BLaER1 treated with 17β-estradiol and CSF1 and Interleukin-3, amounts not matched to agents 10 nM and 100 nM (cell line): ENCODE measurements around the gene ALPG.
"Not testable (repeated sequence)": the region's sequence is repeated elsewhere in the genome, so short reads cannot be mapped to it uniquely, and the experiment has no call there.

Experiments
- H3K27ac ChIP-seq, 11 experiments: shearing (Covaris generic); formaldehyde crosslinking; 2 replicates each; pipeline ENCODE4 v1.8.1; 2022
- H3K27me3 ChIP-seq, 11 experiments: shearing (Covaris generic); formaldehyde crosslinking; 2 replicates each; pipeline ENCODE4 v1.8.1; 2022
- H3K36me3 ChIP-seq, 11 experiments: shearing (Covaris generic); formaldehyde crosslinking; 2 replicates each; pipeline ENCODE4 v1.8.1; 2022
- H3K4me1 ChIP-seq, 10 experiments: shearing (Covaris generic); formaldehyde crosslinking; 2 replicates each; pipeline ENCODE4 v1.8.1; 2022
- H3K4me2 ChIP-seq, 11 experiments: shearing (Covaris generic); formaldehyde crosslinking; 2 replicates each; pipeline ENCODE4 v1.8.1; 2022
- H3K4me3 ChIP-seq, 10 experiments: shearing (Covaris generic); formaldehyde crosslinking; 2 replicates each; pipeline ENCODE4 v1.8.1; 2022
- H3K9ac ChIP-seq, 11 experiments: shearing (Covaris generic); formaldehyde crosslinking; 2 replicates each; pipeline ENCODE4 v1.8.1; 2022
- H3K9me3 ChIP-seq, 11 experiments: shearing (Covaris generic); formaldehyde crosslinking; replicated peaks in 1 of 11; 2 replicates each; pipeline ENCODE4 v1.8.1; 2022
- H4K20me1 ChIP-seq, 11 experiments: shearing (Covaris generic); formaldehyde crosslinking; 2 replicates each; pipeline ENCODE4 v1.8.1; 2022
- Cebpa-rat ChIP-seq, 11 experiments: shearing (Covaris generic); IDR thresholded peaks; 2 replicates each; pipeline ENCODE4 v1.8.1; 2022

Gene ALPG

DNA sequence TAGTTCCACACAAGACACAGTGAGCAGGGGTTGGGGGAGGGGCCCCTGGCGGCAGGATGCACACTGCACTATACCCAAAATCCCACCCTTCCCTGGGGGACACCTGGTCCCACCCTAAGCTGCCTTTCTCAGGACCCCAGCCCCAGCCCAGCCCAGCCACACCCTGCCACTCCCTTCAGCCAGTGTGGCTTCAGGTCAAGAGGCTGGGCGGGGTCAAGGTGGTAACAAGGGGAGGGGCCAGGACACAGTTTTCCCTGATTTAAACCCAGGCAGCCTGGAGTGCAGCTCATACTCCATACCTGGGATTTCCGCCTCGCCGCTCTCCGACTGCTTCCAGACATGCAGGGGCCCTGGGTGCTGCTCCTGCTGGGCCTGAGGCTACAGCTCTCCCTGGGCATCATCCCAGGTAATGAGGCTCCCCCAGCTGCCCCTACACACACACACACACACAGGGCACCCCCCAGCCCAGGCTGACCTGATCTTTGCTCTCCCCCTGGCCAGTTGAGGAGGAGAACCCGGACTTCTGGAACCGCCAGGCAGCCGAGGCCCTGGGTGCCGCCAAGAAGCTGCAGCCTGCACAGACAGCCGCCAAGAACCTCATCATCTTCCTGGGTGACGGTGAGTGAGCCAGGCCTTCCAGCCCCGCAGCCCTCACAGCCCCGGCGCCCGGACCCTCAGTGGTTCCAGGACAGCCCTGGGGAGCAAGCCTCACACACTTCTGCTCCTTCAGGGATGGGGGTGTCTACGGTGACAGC lies at the start of gene ALPG:
TSS of gene ALPG (plus strand) at position 289 of the 755 bp plus-strand sequence. CDS start at position 340, 51 bp downstream.
- Histone ChIP-seq H3K36me3 (no peaks in the 10 kb centered on the region), H4K20me1 (no peaks in the 10 kb centered on the region), H3K4me3 (no peak within 1 kb of the TSS), H3K27ac (0 out of 22 replicates have a peak within 1 kb of the TSS, but pooled peaks of 1 of the 11 experiments have one; percentile 25), H3K27me3 (no peaks in the 10 kb centered on the region), H3K9me3 (no peaks in the 10 kb centered on the region), H3K9ac (no peak within 1 kb of the TSS), H3K4me1 (peaks cover 0 to 51% (median 26%) of the 10 kb centered on the region in 10 experiments; a peak in 12 of 20 replicates), H3K4me2 (peak within 1 kb of the TSS in 6 of 11 experiments; percentile 8 to 44 (median 32); a peak in 8 of 22 replicates)
- no peak for TF ChIP-seq Cebpa-rat (IDR thresholded peaks at IDR 0.05)

DNA sequence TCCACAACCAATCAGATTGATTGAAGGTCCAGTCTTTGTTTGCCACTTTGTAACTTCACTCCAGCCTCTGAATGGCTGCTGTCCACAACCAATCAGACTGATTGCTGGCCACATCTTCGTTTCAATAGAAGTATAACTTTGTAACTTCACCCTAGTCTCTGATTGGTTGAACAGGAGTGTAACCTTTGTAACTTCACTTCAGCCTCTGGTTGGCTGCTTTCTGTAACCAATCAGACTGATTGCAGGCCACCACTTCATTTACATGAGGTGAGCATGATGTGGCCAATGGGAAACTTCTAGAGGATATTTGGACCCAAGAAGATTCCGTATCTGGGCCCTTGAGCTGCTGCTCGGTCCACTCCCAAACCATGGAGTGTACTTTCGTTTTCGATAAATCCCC lies 45.0 kb upstream of the ALPG start:
- Histone ChIP-seq H3K36me3 (no peaks in the 10 kb centered on the region; a peak in 2 of 22 replicates), H3K4me3 (peak overlapping the region in 4 of 10 experiments; percentile 9 to 19 (median 15); a peak in 3 of 20 replicates), H3K9me3 (peaks cover 13 to 18% (median 15%) of the 10 kb centered on the region in 11 experiments), H3K9ac (no peak overlapping the region; a peak in 1 of 22 replicates), H3K27ac (peak overlapping the region in 4 of 11 experiments; percentile 59 to 67 (median 63); a peak in 6 of 22 replicates), H3K4me1 (peaks cover 21 to 46% (median 43%) of the 10 kb centered on the region in 10 experiments), H3K27me3 (no peaks in the 10 kb centered on the region), H3K4me2 (peak overlapping the region in 7 of 11 experiments; percentile 76 to 97 (median 89); a peak in 9 of 22 replicates), H4K20me1 (no peaks in the 10 kb centered on the region)
- no peak for TF ChIP-seq Cebpa-rat (IDR thresholded peaks at IDR 0.05)

DNA sequence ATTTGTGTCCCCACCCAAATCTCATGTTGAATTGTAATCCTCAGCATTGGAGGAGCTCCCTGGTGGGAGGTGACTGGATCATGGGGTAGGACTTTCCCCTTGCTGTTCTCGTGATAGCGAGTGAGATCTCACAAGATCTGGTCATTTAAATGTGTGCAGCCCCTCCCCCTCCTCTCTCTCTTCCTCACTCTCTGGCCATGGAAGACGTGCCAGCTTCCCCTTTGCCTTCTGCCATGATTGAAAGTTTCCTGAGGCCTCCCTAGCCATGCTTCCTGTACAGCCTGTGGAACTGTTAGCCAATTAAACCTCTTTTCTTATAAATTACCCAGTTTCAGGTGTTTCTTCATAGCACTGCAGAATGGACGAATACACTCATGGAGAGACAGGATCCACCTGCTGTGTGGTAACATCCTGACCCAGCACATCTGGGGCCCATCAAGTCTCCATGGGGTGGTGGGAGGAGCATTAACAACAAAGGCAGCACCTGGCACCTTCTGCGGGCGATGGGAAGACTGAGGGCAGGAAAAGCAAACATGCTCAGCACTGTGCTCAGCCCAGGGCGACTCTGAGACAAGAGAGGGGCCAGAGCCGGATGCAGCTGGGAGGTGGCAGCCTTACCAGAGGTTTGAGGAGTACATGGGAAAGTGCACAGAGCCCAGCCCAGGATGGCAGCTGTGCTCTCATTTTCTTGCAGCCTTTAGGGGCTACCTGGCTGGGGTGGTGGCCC lies 44.3 kb upstream of the ALPG start:
- Histone ChIP-seq H3K4me2 (peak overlapping the region; percentile 76 to 99 (median 91); a peak in 21 of 22 replicates), H3K4me3 (peak overlapping the region in 3 of 10 experiments; percentile 9 to 45 (median 14); a peak in 1 of 20 replicates)
- peak in 2 of 11 experiments; percentile 40 to 45; a peak in 2 of 22 replicates for TF ChIP-seq Cebpa-rat (IDR thresholded peaks at IDR 0.05)

DNA sequence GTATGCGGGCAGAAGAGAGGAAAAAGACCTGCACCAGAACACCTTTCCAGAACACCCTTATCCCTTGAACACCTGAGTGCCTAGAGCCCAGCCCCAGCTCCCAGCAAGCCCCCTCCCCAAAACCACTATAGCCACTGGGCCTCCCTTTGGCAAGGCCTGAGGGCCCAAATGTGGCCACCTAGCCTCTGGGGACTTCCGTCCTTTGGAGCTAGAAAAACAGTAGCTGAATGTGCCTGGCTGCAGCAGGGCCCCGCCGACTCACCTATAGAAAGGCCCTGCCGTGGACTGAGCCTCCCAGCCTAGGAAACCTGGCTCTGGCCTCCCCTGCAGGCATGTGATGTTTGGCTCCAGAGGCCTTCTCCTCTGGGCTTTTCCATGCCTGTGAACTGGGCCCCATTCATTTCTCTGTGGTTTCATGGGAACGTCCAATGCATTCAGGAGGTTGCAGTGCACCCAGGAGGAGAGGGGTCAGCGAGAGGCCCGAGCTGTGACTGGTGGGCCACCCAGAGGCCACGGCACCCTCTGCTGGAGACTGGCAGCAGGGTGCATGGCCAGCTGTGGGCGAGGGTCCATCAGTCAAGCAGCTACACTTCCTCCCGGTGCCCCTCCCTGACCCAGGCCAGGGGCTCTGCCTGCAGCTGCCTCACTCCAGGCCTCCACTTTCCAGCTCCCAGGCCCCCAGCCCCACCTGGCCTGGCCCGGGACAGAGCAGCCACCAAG lies 43.4 kb upstream of the ALPG start:
- peak overlapping the region; percentile 21 to 58 (median 43); a peak in 15 of 20 replicates for H3K4me3 ChIP-seq
- H3K9me3 ChIP-seq = peaks cover 13 to 18% (median 15%) of the 10 kb centered on the region in 11 experiments
- H3K4me2 ChIP-seq = peak overlapping the region; percentile 76 to 99 (median 91)
- peak overlapping the region; percentile 20 to 77 (median 59); a peak in 21 of 22 replicates for H3K9ac ChIP-seq
- H3K27ac ChIP-seq = peak overlapping the region; percentile 21 to 74 (median 49); a peak in 20 of 22 replicates
- not testable (repeated sequence) for H4K20me1 ChIP-seq, H3K27me3 ChIP-seq, H3K36me3 ChIP-seq
- peaks cover 24 to 55% (median 51%) of the 10 kb centered on the region in 10 experiments for H3K4me1 ChIP-seq

More for the DNA sequence above, 44.3 kb upstream of the ALPG start:
- Histone ChIP-seq H3K27me3 (no peaks in the 10 kb centered on the region), H3K36me3 (no peaks in the 10 kb centered on the region; a peak in 2 of 22 replicates), H3K4me1 (peaks cover 21 to 46% (median 43%) of the 10 kb centered on the region in 10 experiments), H4K20me1 (no peaks in the 10 kb centered on the region), H3K9ac (peak overlapping the region in 4 of 11 experiments; percentile 59 to 68 (median 64); a peak in 4 of 22 replicates), H3K9me3 (peaks cover 13 to 18% (median 15%) of the 10 kb centered on the region in 11 experiments), H3K27ac (peak overlapping the region in 5 of 11 experiments; percentile 39 to 74 (median 64); a peak in 9 of 22 replicates)

DNA sequence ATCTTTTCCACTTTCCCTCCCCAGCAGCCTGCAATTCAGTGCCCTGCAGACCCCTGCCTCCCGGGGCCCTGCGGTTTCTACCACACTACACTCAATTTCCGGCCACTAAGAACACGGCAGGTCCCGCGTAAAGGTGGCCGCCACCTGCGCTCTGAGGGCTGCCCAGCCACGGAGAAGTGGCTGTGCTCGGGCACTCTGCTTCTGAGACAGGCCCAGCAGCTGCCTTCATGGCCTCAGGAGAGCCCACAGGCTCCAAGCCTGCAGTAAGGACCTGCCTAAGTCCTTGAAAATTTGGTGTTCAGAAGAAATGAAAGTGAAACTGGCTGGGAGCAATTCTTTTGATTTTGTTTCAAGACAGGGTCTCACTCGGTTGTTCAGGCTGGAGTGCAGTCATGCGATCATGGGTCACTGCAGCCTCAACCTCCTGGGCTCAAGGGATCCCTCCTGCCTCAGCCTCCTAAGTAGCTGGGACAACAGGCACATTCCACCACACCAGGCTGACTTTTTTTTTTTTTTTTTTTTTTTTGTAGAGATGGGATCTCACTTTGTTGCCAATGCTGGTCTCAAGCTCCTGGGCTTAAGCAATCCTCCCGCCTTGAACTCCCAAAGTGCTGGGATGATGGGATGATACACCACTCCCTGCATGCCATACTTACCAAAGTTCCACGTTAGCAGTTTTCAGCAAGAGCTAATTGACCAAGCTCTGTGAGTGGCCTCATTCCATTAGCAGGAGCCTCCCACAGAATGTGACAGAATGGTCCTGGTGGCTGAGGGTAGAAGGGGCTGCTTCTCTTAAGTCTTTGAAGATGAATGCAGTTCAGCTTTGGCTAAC lies 42.6 kb upstream of the ALPG start:
- no peaks in the 10 kb centered on the region; a peak in 2 of 22 replicates for H3K36me3 ChIP-seq
- H4K20me1 ChIP-seq = no peaks in the 10 kb centered on the region
- TF ChIP-seq Cebpa-rat (IDR thresholded peaks at IDR 0.05) = no peak
- peaks cover 13 to 18% (median 15%) of the 10 kb centered on the region in 11 experiments for H3K9me3 ChIP-seq
- peak overlapping the region; percentile 20 to 77 (median 59); a peak in 21 of 22 replicates for H3K9ac ChIP-seq
- H3K4me1 ChIP-seq = peaks cover 24 to 59% (median 55%) of the 10 kb centered on the region in 10 experiments
- H3K27me3 ChIP-seq = no peaks in the 10 kb centered on the region
- H3K4me3 ChIP-seq = peak overlapping the region; percentile 21 to 58 (median 43); a peak in 15 of 20 replicates
- H3K4me2 ChIP-seq = peak overlapping the region; percentile 76 to 99 (median 91)
- peak overlapping the region; percentile 21 to 74 (median 49); a peak in 20 of 22 replicates for H3K27ac ChIP-seq

DNA sequence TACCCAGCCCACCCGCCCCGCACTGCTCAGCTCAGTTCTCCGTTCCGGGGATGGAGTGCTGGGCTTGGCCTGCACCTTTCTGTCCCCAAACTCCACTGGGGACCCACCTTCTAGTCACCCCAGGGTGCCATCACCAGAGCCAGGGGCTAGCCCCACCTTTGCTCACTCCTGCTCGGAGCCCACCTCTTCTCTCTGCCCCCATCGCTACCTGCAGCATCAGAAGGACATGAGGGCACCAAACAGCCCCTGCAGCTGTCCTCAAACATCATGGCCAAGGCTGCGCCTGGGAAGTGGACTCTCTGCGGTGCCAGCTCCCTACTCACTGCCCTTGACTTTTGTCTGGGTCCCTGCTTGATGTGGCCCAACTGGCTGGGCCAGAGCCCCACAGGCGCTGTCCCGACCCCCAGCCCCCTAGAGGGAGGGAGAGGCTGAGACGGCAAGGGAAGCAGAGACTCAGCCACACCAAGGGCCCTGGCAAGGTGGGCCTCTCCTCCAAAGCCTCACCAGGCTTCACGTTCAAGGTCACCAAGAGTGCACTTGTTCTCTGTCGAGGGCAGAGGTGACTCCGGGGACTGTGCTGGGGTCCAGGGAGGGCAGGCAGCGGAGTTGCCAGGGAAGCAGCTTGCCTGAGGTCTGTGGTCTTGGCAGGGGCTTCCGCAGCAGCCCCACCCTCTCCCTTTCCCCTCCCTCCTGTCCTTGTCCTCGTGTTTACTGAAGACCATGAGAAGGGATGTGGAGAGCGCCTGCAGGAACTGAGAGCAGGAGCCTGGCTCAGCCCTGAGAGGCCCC lies 41.6 kb upstream of the ALPG start:
- peaks cover 13 to 18% (median 15%) of the 10 kb centered on the region in 11 experiments for H3K9me3 ChIP-seq
- H3K4me3 ChIP-seq, H4K20me1 ChIP-seq, H3K27me3 ChIP-seq, H3K36me3 ChIP-seq: not testable (repeated sequence)
- H3K4me1 ChIP-seq = peaks cover 33 to 69% (median 64%) of the 10 kb centered on the region in 10 experiments
- H3K27ac ChIP-seq = peak overlapping the region in 5 of 11 experiments; percentile 11 to 57 (median 40); a peak in 7 of 22 replicates
- H3K9ac ChIP-seq = peak overlapping the region in 2 of 11 experiments; percentile 13 to 36; a peak in 2 of 22 replicates
- peak overlapping the region; percentile 46 to 91 (median 69); a peak in 21 of 22 replicates for H3K4me2 ChIP-seq
